WI38 (cell line): Measurements from ENCODE around the gene TSEN54.
A peak's percentile ranks its signal among the peaks of the same experiment; 100 is the strongest.

ENCODE experiments used
- H3K4me3 ChIP-seq: 2 replicates; pipeline ENCODE4 v1.5.1; 2011; ENCODE audit warnings: low read depth, mild to moderate bottlenecking, control low read depth, low read length
- TF ChIP-seq, protein P1 (sequence below): IDR thresholded peaks from 2 replicates; pipeline ENCODE4 v1.5.1; 2012; ENCODE audit warnings: low read depth, mild to moderate bottlenecking, control low read depth, low read length

The TSEN54 gene

GRCh38 chr17:75521290-75521689 lies 5.0 kb downstream of the TSEN54 start:
- TF ChIP-seq, protein P1, sequence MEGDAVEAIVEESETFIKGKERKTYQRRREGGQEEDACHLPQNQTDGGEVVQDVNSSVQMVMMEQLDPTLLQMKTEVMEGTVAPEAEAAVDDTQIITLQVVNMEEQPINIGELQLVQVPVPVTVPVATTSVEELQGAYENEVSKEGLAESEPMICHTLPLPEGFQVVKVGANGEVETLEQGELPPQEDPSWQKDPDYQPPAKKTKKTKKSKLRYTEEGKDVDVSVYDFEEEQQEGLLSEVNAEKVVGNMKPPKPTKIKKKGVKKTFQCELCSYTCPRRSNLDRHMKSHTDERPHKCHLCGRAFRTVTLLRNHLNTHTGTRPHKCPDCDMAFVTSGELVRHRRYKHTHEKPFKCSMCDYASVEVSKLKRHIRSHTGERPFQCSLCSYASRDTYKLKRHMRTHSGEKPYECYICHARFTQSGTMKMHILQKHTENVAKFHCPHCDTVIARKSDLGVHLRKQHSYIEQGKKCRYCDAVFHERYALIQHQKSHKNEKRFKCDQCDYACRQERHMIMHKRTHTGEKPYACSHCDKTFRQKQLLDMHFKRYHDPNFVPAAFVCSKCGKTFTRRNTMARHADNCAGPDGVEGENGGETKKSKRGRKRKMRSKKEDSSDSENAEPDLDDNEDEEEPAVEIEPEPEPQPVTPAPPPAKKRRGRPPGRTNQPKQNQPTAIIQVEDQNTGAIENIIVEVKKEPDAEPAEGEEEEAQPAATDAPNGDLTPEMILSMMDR: no peak

GRCh38 chr17:75521951-75522727 lies 5.8 kb downstream of the TSEN54 start:
- TF ChIP-seq, protein P1: no peak

More at GRCh38 chr17:75521290-75521689, 5.0 kb downstream of the TSEN54 start:
- no peak overlapping the region for H3K4me3 ChIP-seq

GRCh38 chr17:75523647-75524046 lies 7.3 kb downstream of the TSEN54 start:
- no peak overlapping the region for H3K4me3 ChIP-seq
- TF ChIP-seq, protein P1: no peak

More at GRCh38 chr17:75521951-75522727, 5.8 kb downstream of the TSEN54 start:
- H3K4me3 ChIP-seq: no peak overlapping the region

- H3K4me3 ChIP-seq: no peak overlapping the region
- TF ChIP-seq, protein P1: no peak
Observed at GRCh38 chr17:75524269-75524969, 8.1 kb downstream of the TSEN54 start.

DNA sequence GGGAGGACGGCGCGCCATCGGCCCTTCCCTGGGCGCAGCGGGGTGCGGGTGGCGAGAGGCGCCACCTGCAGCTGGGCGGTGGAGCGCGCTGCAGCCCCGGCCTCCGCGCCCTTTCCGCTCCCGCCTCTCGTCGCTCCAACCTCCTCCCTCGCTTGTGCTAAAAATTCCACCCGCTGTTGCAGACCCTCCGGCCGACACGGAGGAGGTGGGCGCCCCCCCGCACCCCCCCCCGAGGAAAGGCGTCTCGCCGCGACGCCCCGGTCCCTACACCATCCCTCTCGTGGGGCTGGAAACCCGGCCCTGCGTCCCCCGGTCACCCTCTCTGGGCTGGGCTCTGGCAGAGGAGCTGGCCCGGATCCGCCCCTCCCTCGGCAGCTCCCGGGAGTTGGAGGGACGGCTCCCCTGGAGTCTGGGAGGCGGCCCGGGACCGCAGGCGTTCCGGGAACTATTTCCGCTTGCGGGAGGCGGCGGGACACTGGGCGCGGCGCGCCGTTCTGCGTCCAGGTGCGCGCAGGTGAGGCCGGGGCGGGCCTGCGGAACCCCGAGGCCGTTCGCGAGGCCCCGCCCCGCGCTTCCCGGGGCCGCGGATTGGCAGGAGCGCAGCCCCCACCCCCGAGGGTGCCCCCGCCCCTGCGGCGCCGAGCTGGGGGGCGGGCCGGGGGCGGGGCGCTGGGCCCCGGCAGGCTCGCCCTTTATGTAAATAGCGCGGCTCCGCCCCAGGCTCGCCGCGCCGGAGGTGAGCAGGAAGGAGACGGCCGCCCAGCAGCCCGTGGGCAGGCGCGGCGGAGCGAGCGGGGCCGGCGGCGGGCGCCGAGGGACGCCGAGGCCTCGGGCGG lies 8.9 kb downstream of the TSEN54 start, which contains the start of gene LLGL2:
Gene LLGL2 (plus strand): TSS at position 728 of the 836 bp plus-strand sequence. CDS start 17,730 bp downstream, outside the sequence.
- H3K4me3 ChIP-seq: peak within 1 kb of the TSS; percentile 41
- TF ChIP-seq, protein P1: no peak

DNA sequence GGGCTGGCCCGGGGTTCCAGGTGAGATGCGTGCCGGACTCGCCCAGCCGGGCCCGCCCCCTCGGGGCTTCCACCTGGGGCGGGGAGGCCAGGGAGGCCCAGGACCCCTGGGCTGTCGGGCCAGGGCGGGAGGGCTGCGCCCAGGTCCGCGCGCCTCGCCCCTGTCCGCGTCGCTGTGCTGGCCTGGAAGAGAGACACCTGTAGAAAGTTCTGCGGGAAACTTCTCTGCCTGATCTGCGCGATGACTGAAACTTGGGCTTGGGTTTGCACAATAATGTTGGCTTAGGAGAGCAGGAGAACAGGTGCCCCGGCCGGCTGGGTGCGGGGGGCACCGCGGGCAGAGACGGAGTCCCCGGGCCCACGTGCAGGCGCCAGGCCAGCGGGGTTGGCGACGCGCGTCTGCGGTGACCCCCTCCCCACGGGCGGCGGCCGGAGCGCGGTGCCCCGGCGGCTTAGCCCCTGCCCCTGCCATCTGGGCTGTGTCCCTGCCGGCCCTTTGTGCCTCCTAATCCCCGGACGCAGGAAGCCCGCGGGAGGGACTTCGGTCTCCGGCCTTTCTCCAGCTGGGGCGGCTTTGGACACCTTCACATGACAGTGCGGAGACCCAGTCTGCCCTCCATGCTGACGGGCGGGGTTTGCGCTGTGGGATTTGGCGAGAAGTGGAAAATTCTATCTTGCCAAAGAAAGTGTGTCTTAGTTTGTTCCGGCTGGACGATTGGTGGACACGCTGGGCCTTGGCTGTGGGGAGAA lies 9.7 kb downstream of the TSEN54 start:
- TF ChIP-seq, protein P1: no peak
- peak overlapping the region; percentile 21; the same call in 1 of the 2 replicates for H3K4me3 ChIP-seq
